ENCODE results near the gene DSTYK.

DNA sequence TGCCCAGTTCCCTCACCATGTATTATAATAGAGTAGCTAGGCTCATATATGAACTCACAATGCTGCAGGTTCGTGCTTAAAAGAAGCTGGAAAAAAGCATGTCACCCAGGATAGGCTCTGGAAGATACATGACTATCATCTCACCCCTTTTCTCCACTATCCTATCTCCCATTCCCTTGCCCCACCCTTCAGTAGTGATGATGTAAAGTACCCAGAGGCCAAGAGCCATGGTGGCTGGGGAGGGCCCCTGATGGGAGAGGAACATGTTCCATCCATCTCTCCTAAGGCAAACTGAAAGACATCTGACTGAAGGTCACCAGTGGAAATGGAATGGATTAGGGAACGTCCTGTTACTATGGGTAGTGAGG lies 69.4 kb downstream of the DSTYK start:
- TF ChIP-seq, protein P1, sequence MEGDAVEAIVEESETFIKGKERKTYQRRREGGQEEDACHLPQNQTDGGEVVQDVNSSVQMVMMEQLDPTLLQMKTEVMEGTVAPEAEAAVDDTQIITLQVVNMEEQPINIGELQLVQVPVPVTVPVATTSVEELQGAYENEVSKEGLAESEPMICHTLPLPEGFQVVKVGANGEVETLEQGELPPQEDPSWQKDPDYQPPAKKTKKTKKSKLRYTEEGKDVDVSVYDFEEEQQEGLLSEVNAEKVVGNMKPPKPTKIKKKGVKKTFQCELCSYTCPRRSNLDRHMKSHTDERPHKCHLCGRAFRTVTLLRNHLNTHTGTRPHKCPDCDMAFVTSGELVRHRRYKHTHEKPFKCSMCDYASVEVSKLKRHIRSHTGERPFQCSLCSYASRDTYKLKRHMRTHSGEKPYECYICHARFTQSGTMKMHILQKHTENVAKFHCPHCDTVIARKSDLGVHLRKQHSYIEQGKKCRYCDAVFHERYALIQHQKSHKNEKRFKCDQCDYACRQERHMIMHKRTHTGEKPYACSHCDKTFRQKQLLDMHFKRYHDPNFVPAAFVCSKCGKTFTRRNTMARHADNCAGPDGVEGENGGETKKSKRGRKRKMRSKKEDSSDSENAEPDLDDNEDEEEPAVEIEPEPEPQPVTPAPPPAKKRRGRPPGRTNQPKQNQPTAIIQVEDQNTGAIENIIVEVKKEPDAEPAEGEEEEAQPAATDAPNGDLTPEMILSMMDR (IDR thresholded peaks at IDR 0.05): no peak
- no peak for TF ChIP-seq EZH2 (IDR thresholded peaks at IDR 0.05)

Measured in neural progenitor cell (in vitro differentiated cells).